KBM-7 (cell line): ENCODE results near the gene RAD51D.
"Not testable (repeated sequence)": the region's sequence is repeated elsewhere in the genome, so short reads cannot be mapped to it uniquely, and the experiment has no call there.

Experiments used
- DNase-seq: peaks from one replicate; pipeline ENCODE4 v3.0.0-alpha.2; 2015
- in situ Hi-C: fragments of 300-500 bp; cut with MboI; formaldehyde crosslinking; loops from 2 replicates; pipeline ENCODE4 v1.14.3; 2020; ENCODE audit warnings: low sequenced_read_pairs, low pct_unique_long_range_greater_than_20kb, mixed read lengths

RAD51D gene

DNA sequence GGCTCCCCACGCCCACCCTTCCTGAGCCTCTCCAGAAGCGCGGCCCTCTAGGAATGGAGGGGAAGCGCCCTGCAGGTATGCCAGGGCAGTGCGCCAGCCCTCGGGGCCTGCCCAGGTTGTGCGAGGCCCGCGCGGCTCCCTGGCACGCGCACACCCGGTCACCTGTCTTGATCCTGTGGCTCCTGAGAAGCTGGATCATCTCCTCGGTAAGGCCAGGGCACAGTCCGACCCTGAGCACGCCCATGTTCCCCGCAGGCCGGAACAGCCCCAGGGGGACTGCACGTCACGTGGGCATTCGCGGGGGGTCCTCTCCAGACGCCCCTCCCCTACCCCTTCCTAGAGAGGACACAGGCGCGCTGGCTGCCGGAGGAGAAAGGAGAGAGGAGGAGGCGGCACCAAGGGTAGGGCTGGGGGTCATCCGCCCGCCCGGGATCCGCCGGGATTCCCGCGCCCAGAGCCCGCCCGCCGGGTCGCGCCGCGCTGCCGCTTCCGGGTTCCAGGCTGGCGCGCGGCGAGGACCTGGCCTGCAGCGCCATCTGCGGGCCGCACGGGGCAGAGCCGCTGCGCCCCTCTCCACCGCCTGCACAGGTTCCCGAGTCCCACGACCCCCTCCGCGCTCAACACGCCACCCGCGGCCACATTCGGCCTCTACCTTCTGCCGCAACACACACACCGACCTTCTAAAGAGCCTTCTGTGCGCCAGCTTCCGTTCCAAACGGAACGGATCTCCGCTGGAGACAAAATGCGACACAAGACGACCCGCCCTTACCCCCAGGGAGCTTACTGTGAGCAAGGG, at the start of gene RAD51D:
Gene RAD51D, minus strand, starts transcription at position 491 of the 796 bp plus-strand sequence. Its CDS starts 247 bp downstream, at position 244.
- DNase-seq, result peak; percentile 93
- in situ Hi-C loops, result loop anchor here (25.0 kb wide), 1 partner anchor 707 kb away; no protein-coding TSS in a partner anchor

GRCh38 chr17:35167666-35168065, 48.0 kb upstream of the RAD51D start:
- in situ Hi-C loops, result loop anchor here (25.0 kb wide), 1 partner anchor 570 kb away; the partner anchor contains the start of gene RASL10B
- no peak for DNase-seq

GRCh38 chr17:35167046-35167445, 47.4 kb upstream of the RAD51D start:
- in situ Hi-C loops, result loop anchor here (25.0 kb wide), 1 partner anchor 570 kb away; the partner anchor contains the start of gene RASL10B
- no peak for DNase-seq

- DNase-seq, result no peak
- in situ Hi-C loops, result loop anchor here (25.0 kb wide), 1 partner anchor 571 kb away; the partner anchor contains the start of gene RASL10B
These were observed 46.9 kb upstream of the RAD51D start for GRCh38 chr17:35166526-35166925.

- in situ Hi-C loops, result loop anchor here (25.0 kb wide), 1 partner anchor 573 kb away; the partner anchor contains the start of gene RASL10B
- no peak for DNase-seq
These were observed 45.1 kb upstream of the RAD51D start for GRCh38 chr17:35164716-35165115.

- DNase-seq, result no peak
- in situ Hi-C loops, result loop anchor here (25.0 kb wide), 1 partner anchor 573 kb away; the partner anchor contains the start of gene RASL10B
These were observed 44.2 kb upstream of the RAD51D start for GRCh38 chr17:35163886-35164285.

GRCh38 chr17:35162755-35163154, 43.1 kb upstream of the RAD51D start:
- no peak for DNase-seq
- in situ Hi-C loops, result loop anchor here (25.0 kb wide), 1 partner anchor 575 kb away; the partner anchor contains the start of gene RASL10B

DNA sequence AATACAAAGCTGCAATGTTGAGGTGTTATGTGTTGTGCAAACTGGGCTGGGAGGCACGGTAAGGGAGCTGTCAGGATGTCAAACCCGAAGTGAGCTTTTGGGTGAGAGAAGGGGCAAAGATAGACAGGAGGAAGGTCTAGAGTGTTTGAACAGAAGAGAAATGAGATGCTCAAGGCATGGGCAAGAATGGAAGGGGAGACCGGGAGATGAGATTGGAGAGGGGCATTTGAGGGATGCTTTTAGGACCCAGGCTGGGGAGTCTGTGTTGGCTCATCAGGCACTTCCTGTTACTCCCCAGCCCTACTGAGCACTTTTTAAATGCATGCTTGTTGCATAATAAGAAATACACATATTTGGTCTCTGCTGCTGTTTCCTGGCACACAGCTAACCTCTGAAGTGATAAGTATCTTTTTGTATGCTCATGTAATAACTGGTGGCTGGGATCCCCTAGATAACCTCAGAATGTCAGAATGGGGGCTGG, 41.7 kb upstream of the RAD51D start:
- in situ Hi-C loops, result loop anchor here (25.0 kb wide), 1 partner anchor 576 kb away; the partner anchor contains the start of gene RASL10B
- DNase-seq, result no peak

- in situ Hi-C loops, result loop anchor here (25.0 kb wide), 1 partner anchor 577 kb away; the partner anchor contains the start of gene RASL10B
- DNase-seq, result no peak
These were observed 40.9 kb upstream of the RAD51D start for GRCh38 chr17:35160354-35161201.

DNA sequence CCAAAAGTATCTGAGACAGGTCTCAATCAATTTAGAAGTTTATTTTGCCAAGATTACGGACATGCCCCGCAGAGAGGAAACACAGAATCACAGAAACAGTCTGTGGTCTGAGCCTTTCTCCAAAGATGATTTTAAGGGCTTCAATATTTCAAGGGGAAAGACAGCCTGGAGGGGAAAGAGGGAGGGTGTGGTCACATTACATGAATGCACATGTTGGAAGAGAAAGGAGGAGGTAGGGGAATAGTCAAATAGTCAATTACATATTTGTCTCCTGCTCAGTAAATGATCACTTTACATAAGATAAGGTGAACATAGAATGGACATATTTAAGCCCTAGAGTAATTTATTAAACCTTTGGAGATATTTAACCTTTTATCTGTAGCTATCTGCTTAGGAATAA, 40.3 kb upstream of the RAD51D start:
- DNase-seq, result peak; percentile 12
- in situ Hi-C loops, result loop anchor here (25.0 kb wide), 1 partner anchor 577 kb away; the partner anchor contains the start of gene RASL10B

GRCh38 chr17:35155246-35155645, 35.6 kb upstream of the RAD51D start:
- no peak for DNase-seq
- in situ Hi-C loops, result loop anchor here (25.0 kb wide), 1 partner anchor 582 kb away; the partner anchor contains the start of gene RASL10B

DNA sequence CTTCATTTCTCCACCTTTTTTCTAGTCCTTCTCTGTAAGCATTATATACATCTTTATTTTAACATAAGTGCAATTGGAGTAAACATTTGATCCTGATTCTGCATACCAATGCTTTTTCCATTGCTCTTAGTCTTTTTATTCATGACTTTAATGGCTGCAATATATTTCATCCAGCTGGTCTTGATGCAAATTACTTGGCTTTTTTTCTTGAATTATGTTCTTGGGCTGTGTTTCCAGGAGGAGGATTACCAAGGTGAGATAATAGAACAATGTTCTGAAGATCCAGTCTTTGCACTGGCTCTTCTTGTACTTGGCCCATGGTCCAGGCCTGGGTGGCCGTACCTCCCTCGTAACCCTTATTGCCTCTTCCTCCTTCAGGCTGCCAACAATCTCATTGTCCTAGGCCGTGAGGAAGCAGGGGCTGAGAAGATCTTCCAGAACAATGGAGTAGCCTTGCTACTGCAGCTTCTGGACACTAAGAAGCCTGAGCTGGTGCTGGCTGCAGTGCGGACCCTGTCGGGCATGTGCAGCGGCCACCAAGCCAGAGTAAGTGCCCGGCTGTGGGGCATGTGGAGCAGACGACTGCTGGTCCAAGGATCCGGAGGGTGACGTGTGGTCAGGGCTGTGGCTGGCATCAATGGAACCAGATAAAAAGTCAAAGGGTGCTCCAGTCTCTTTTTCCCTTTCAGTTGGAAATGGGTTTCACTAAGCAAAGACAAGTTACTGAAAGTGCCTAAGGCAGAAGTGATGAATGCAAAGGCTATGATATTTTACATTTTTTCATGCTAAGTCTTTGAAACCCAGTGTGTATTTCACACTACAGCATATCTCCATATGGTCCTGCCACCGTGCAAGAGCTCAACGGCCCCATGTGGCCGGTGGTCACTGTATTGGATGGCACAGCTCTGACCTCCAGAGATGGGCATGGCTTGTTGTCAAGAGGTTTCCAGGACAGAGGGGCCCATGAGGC, 34.8 kb upstream of the RAD51D start:
- in situ Hi-C loops, result loop anchor here (25.0 kb wide), 1 partner anchor 583 kb away; the partner anchor contains the start of gene RASL10B
- DNase-seq, result no peak

DNA sequence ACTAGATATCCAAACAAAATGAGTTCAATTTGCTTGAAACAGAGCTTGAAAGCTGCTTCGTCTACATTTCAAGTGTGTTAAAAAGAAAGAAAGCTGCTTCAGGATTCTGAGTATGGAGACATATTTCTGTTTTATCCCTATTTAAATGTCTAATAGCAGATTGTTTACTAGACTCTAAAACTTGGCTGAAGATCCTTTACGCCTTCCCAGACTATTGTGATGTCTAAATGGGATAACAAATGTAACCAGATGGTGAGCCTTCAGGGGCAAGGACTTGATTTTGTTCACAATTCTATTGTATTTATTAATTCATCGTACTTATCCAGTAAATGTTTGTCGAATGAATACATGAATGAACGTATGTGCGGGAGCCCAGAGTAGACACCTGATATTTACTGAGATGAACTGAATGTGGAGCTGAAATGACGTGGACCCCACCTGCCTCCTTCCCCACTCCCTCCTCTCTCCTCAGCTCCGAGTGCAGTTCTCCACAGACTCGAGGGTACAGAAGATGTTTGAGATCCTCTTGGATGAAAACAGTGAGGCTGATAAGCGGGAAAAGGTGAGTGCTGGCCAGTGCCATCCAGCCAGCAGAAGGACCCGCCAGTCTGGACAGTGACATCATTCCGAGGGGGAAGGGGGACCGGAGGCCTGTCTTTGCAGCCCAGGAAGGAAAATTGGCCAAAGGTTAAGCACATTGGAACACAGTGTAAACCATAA, 32.9 kb upstream of the RAD51D start:
- in situ Hi-C loops, result loop anchor here (25.0 kb wide), 1 partner anchor 585 kb away; the partner anchor contains the start of gene RASL10B
- DNase-seq, result no peak

- DNase-seq, result not testable (repeated sequence)
- in situ Hi-C loops, result loop anchor here (25.0 kb wide), 1 partner anchor 586 kb away; the partner anchor contains the start of gene RASL10B
These were observed 31.4 kb upstream of the RAD51D start for GRCh38 chr17:35151080-35151479.

- DNase-seq, result no peak
- in situ Hi-C loops, result loop anchor here (25.0 kb wide), 1 partner anchor 587 kb away; the partner anchor contains the start of gene RASL10B
These were observed 30.3 kb upstream of the RAD51D start for GRCh38 chr17:35149941-35150340.

DNA sequence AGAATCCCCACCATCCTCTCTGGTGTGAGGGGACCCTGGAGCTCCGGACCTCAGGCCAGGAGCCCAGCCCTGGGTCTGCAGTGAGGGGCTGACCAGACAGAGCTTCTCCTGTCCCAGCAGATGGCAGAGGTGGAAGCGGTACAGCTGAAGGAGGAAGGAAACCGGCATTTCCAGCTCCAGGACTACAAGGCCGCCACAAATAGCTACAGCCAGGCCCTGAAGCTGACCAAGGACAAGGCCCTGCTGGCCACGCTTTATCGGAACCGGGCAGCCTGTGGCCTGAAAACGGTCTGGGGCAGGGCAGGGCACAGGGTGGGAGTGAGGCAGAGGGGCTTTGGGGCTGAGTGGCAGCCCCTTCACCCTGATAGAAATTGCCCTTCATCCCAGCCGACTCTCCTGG, 28.5 kb upstream of the RAD51D start:
- in situ Hi-C loops, result no loop called here
- no peak for DNase-seq

- no peak for DNase-seq
- in situ Hi-C loops, result no loop called here
These were observed 27.8 kb upstream of the RAD51D start, which contains the start of gene UNC45B for GRCh38 chr17:35147375-35147905. TSS of gene UNC45B (plus strand) at chr17:35147817. CDS start at chr17:35148264, 447 bp downstream.
